Measurements from ENCODE around the gene KCNT1. TPM values are rescaled to one million over a fixed set of nuclear protein-coding genes. Genes with fewer than 3 reads are reported as not detected.

The KCNT1 gene
- total RNA-seq, 1 donor = not detected

DNA sequence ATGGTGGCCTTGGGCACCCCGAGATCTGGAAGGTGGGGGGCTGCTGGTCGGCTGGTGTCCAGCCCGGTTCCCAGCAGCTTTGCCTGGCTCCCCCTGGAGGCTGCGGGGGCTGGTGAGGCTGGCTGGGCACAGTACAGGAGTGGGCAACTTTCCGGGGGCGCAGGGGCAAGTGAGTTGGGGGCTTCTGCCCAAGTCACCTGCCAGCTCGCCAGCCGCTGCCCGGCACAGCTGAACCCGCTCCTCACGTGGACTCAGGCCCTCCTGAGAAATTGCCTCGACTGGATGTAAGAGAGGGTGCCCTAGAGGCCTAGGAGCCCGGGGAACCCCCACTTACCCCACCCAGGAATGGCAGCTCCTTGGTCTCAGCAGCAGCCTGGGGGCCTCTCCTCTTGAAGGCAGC lies 15.4 kb downstream of the KCNT1 start:
- H3K27me3 ChIP-seq (ENCODE audit: insufficient read depth, low read length) = peaks cover 29% of the 10 kb centered on the region
- no peaks in the 10 kb centered on the region for H3K36me3 ChIP-seq (ENCODE audit: insufficient read depth, low read length)
- DNase-seq (ENCODE audit: insufficient read length, low spot score, missing footprints) = no peak
- H2AFZ ChIP-seq (ENCODE audit: low read length) = no peak overlapping the region
- no peaks in the 10 kb centered on the region for H3K9me3 ChIP-seq (ENCODE audit: low read depth, low read length)
- TF ChIP-seq, protein P1, sequence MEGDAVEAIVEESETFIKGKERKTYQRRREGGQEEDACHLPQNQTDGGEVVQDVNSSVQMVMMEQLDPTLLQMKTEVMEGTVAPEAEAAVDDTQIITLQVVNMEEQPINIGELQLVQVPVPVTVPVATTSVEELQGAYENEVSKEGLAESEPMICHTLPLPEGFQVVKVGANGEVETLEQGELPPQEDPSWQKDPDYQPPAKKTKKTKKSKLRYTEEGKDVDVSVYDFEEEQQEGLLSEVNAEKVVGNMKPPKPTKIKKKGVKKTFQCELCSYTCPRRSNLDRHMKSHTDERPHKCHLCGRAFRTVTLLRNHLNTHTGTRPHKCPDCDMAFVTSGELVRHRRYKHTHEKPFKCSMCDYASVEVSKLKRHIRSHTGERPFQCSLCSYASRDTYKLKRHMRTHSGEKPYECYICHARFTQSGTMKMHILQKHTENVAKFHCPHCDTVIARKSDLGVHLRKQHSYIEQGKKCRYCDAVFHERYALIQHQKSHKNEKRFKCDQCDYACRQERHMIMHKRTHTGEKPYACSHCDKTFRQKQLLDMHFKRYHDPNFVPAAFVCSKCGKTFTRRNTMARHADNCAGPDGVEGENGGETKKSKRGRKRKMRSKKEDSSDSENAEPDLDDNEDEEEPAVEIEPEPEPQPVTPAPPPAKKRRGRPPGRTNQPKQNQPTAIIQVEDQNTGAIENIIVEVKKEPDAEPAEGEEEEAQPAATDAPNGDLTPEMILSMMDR (IDR thresholded peaks at IDR 0.05; ENCODE audit: extremely low read depth, low read depth, low read length) = no peak
- H3K4me2 ChIP-seq (ENCODE audit: insufficient read depth, low read length) = no peak overlapping the region
- no peaks in the 10 kb centered on the region for H3K4me1 ChIP-seq (ENCODE audit: insufficient read depth, low read length)
- no peaks in the 10 kb centered on the region for H4K20me1 ChIP-seq (ENCODE audit: insufficient read depth, low read length)
- no peaks in the 10 kb centered on the region for H3K79me2 ChIP-seq (ENCODE audit: insufficient read depth, low read length)
- no peak overlapping the region for H3K27ac ChIP-seq (ENCODE audit: low read depth, low read length)
- no peak overlapping the region for H3K4me3 ChIP-seq (ENCODE audit: insufficient read depth, low read length)

DNA sequence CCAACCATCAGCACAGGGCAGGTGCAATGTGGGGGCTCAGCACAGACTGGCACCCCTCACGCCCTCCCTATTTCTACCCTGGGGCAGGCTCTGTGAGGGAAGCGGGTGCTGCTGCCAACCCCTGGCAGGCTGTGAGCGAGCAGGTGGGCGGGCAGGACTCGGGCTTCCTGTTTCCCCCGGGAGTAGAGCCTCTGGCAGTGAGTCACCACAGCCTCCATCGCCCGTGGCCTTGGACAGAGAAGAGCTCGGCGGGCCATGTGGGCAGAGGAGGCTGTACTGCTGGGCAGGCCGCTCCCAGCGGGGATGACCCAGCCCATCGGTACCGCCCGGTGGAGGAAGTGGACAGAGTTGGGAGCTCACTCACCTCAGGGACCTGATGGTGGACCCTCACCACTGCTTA lies 16.6 kb downstream of the KCNT1 start:
- TF ChIP-seq, protein P1 (IDR thresholded peaks at IDR 0.05; ENCODE audit: extremely low read depth, low read depth, low read length) = no peak

DNA sequence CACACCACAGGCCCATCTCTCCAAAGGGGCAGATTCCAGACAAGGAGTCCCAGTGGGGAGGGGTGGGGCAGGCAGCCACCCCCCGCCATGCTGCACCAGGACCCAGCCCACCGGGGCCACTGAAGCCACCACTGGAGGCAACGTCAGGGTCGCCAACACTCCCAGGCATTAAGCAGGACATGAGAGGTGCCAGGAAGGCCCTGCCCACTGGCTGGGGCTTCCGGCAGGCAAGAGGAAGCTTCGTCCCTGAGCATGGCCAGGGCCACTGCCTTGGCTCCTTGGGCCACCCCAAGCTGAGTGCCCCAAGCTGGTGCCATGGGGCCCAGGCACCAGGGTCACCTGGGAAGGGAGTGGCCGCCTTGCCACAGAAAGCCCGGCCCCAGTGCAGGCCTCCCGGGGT lies 17.5 kb downstream of the KCNT1 start:
- H3K27ac ChIP-seq (ENCODE audit: low read depth, low read length) = no peak overlapping the region
- TF ChIP-seq, protein P1 (IDR thresholded peaks at IDR 0.05; ENCODE audit: extremely low read depth, low read depth, low read length) = no peak
- no peak for DNase-seq (ENCODE audit: insufficient read length, low spot score, missing footprints)
- peaks cover 15% of the 10 kb centered on the region for H3K27me3 ChIP-seq (ENCODE audit: insufficient read depth, low read length)
- no peak overlapping the region for H2AFZ ChIP-seq (ENCODE audit: low read length)
- H3K9me3 ChIP-seq (ENCODE audit: low read depth, low read length) = no peaks in the 10 kb centered on the region
- H3K4me3 ChIP-seq (ENCODE audit: insufficient read depth, low read length) = no peak overlapping the region
- H3K4me2 ChIP-seq (ENCODE audit: insufficient read depth, low read length) = no peak overlapping the region
- H4K20me1 ChIP-seq (ENCODE audit: insufficient read depth, low read length) = no peaks in the 10 kb centered on the region
- H3K4me1 ChIP-seq (ENCODE audit: insufficient read depth, low read length) = no peaks in the 10 kb centered on the region
- no peaks in the 10 kb centered on the region for H3K79me2 ChIP-seq (ENCODE audit: insufficient read depth, low read length)
- no peaks in the 10 kb centered on the region for H3K36me3 ChIP-seq (ENCODE audit: insufficient read depth, low read length)

More for the DNA sequence above, 16.6 kb downstream of the KCNT1 start:
- Histone ChIP-seq H3K79me2 (ENCODE audit: insufficient read depth, low read length) (no peaks in the 10 kb centered on the region), H3K4me1 (ENCODE audit: insufficient read depth, low read length) (no peaks in the 10 kb centered on the region), H3K27ac (ENCODE audit: low read depth, low read length) (no peak overlapping the region), H3K4me2 (ENCODE audit: insufficient read depth, low read length) (no peak overlapping the region), H3K9me3 (ENCODE audit: low read depth, low read length) (no peaks in the 10 kb centered on the region), H3K36me3 (ENCODE audit: insufficient read depth, low read length) (no peaks in the 10 kb centered on the region), H3K27me3 (ENCODE audit: insufficient read depth, low read length) (peaks cover 18% of the 10 kb centered on the region), H2AFZ (ENCODE audit: low read length) (no peak overlapping the region), H3K4me3 (ENCODE audit: insufficient read depth, low read length) (no peak overlapping the region), H4K20me1 (ENCODE audit: insufficient read depth, low read length) (no peaks in the 10 kb centered on the region)
- DNase-seq (ENCODE audit: insufficient read length, low spot score, missing footprints) = peak; percentile 99

DNA sequence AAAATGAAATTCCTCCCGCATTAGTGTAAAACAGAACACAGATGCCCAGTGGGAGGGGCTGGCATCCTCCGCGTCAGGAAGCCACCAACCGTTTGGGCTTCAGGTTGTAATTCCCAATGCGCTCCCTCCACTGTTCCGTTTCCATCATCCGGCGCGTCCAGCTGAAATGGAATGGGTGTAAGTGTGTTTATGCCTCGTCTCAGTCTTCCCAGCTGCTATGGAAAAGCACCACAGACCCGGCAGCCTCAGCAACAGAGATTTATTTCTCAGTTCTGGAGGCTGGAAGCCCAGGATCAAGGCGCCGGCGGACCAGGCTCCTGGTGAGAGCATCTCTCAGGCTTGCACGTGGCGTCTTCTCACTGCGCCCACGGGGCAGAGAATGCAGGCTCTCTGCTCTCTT lies 20.4 kb downstream of the KCNT1 start:
- Histone ChIP-seq H3K4me1 (ENCODE audit: insufficient read depth, low read length) (no peaks in the 10 kb centered on the region), H3K27me3 (ENCODE audit: insufficient read depth, low read length) (no peaks in the 10 kb centered on the region), H3K4me3 (ENCODE audit: insufficient read depth, low read length) (no peak overlapping the region), H4K20me1 (ENCODE audit: insufficient read depth, low read length) (no peaks in the 10 kb centered on the region), H3K4me2 (ENCODE audit: insufficient read depth, low read length) (no peak overlapping the region), H3K79me2 (ENCODE audit: insufficient read depth, low read length) (no peaks in the 10 kb centered on the region), H3K9me3 (ENCODE audit: low read depth, low read length) (no peaks in the 10 kb centered on the region), H2AFZ (ENCODE audit: low read length) (no peak overlapping the region), H3K36me3 (ENCODE audit: insufficient read depth, low read length) (no peaks in the 10 kb centered on the region), H3K27ac (ENCODE audit: low read depth, low read length) (no peak overlapping the region)
- DNase-seq (ENCODE audit: insufficient read length, low spot score, missing footprints) = no peak
- TF ChIP-seq, protein P1 (IDR thresholded peaks at IDR 0.05; ENCODE audit: extremely low read depth, low read depth, low read length) = no peak

All from osteoblast (primary cell).